KG1 (cell line): Measurements from ENCODE around the gene ANKRD11.

Source experiments
- DNase-seq: peaks from one replicate; lab custom pipeline; 2025; lab: John Stamatoyannopoulos, UW

ANKRD11 gene

DNA sequence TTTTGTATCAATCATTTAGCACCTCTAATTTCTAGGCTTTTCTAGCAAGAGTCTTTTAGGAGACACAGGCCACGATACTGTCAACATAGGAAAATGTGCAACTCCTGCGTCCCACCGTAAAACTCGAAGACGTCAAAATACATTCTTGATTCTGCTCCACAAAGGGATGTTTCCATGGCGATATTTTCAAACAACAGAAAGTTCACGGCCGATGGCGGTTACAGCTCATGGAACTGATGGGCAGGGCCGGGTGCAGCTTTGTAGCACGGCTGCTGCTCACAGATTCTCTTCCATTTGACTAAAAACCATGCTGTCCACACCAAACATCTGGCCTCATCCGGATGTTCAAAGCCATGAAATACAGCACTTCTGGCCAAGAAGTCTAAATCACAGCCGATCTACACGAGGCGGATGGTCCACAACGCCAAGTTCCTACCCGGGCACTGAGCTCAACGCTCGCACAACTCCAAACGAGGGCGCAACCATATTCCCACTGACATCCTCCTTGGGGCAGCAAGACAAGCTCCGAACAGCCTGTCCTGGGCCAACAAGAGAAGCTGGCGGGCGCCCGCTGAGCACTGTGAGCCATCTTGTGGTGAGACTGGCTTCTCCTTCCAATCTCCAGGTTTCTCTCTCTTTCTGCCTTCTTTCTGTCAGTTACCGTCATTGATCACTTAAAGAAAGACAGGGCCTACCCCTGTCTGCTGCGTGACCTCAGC is 193.0 kb downstream of the ANKRD11 start:
- no peak for DNase-seq

DNA sequence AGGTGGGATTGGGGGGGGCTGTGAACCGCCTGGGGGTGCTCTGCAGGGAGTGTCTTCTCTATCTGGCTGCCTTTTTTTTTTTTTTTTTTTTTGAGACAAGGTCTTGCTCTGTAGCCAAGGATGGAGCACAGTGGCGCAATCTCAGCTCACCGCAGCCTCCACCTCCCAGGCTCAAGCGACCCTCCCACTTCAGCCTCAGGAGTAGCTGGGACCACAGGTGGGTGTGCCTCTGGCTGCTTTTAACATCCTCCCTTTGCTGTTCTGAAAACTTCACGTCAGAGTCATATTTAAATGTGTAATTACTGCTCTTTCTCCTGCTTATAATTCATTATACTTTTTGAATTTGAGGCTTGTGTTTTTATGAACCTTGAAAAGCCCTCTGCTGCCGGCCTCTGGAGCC is 194.4 kb downstream of the ANKRD11 start:
- no peak for DNase-seq

DNA sequence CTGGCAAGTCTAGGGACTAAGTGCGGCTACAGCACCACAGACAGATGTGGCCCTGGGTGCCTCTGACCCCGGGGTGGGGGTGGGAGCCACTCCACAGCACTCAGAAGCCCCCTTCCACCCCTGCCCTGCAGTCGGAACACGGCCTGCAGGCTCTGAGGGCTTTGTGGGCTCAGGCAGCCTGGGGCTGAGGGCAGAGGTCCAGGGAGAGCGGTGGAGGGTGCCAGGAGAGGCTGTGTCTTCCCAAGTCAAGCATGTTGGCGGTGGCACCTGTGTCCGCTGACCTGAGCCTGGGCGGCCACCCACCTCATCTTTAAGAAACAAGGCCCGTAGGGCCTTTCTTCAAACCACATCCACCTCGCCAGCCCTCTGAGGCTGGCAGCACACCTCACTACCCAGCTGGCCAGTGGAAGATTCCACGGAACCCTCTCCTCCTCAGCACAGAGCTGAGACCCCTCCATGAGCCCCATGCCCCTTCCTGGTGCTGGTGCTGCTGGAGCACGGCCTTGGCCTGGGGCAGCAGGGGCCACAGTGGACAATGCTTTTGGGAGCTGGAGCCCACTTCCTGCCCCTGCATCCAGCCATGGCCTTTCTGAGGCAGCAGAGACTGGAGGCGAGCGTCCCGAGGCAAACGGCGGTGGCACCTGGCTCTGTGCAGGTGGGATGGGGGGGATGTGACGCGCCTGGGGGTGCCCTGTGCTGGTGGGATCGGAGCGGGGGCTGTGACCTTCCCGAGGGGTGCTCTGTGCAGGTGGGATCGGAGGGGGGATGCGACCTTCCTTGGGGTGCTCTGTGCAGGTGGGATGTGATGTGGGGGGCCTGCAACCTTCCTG is 195.1 kb downstream of the ANKRD11 start:
- no peak for DNase-seq

DNA sequence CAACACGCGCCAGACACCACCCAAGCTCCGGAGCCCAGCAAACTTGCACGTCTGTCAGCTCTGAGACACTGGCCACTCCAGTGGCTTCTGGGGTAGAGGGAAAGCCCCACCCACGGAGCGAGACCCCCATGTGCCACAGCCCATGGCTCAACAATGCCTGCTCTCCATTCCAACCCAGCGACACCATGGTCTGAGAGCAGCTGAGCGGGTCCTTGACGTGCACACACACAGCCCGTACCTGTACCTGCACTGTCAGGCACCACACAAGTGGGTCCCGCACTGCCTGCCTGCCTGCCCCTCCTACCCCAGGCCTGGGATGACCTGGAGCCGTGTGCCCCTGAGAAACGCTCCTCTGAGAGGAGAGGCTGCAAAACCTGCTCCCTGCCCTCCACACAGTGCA is 195.9 kb downstream of the ANKRD11 start:
- no peak for DNase-seq

DNA sequence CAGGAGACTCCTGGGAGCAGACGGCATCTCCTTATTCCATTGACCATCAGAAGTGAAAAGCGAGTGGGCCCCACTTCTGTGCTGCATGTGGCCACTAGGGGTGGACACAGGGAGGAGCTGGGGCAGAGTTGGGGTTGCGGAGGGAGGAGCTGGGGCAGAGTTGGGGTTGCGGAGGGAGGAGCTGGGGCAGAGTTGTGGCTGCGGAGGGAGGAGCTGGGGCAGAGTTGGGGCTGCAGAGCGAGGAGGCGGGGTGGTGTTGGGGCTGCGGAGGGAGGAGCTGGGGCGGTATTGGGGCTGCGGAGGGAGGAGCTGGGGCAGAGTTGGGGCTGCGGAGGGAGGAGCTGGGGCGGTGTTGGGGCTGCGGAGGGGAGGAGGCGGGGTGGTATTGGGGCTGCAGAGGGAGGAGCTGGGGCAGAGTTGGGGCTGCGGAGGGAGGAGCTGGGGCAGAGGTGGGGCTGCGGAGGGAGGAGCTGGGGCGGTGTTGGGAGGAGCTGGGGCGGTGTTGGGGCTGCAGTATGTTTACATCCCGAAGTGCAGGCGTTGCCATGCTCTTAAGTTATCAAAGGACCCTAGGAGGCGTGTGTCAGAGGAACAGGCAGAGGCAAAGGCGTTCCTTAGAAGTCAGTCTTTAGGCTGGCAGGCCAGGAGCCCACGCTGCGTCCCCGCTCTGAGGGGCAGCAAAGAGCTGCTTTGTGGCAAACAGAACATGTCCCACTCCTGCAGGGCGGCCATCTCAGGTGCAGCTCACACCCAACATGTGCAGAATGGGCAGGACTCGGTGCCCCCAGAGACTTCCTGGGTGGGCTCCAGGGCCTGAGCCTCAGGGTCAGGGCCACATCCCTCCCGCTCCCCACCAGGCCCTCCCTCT is 196.9 kb downstream of the ANKRD11 start:
- DNase-seq = no peak

DNA sequence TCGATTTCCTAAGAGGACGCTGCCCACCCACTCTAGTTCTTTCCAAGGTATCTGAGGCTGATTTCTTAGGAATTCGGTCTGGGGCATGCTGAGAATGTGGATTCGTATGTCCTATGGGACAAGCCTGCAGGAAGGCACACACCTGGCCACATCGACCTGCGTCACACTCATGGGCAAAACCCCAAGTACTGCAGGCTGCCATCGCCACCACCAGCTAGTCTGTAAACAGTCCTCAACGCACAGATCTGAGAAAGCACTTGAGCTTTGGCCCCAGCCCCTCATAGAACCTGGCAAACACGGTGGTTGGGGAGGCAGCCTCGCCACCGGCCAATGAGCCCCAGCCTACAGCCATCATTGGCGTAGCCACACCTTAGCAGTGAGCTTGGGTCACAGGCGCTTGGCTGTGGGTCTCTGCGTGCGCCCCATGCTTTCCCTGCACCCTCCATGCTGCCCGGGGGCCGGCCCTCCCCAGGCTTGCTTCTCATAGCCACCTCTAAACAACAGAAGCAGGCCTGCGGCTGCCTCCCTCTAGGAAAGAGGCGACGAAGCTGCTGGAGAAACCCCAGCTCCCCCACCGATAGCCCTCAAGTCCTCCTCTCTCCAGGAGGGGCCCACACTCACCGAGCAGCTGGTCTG is 197.8 kb downstream of the ANKRD11 start:
- no peak for DNase-seq

DNA sequence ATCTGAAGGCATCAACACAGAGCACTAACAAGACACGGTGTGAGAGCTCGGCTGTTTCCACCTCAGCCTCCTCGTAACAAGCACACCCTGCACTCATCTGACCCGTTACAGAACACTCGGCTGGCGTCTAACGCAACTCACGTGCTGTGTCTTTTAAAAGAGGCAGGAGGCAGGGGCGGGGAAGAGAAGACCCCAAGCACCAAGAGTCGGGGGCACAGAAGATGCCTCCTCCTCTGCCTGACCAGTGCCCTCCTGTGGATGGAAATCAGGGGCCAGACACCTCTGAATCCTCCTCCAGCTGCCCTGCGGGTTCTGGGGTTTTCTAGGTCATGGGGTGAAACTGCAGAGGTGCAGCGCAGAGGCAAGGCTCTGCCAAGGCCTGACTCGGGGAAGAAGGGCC is 198.6 kb downstream of the ANKRD11 start:
- DNase-seq = no peak

DNA sequence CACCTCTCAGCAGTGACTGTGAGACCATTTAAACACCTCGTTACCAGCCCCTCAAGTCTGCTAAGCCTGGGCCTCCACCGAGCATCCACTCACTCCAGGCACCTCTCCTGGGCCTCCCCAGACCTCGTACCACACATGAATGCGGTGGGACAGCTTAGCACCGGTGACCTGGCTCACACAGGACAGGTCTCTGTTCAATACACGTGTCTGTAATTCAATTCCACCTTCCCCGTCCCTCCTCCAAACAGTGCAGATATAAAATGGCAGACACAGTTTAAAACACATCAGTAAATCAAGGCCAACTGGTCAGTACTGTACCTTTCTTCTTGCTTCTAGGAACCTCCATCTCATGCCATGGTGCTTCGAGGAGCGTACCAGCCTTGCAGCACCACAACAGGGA is 199.0 kb downstream of the ANKRD11 start:
- DNase-seq = no peak

DNA sequence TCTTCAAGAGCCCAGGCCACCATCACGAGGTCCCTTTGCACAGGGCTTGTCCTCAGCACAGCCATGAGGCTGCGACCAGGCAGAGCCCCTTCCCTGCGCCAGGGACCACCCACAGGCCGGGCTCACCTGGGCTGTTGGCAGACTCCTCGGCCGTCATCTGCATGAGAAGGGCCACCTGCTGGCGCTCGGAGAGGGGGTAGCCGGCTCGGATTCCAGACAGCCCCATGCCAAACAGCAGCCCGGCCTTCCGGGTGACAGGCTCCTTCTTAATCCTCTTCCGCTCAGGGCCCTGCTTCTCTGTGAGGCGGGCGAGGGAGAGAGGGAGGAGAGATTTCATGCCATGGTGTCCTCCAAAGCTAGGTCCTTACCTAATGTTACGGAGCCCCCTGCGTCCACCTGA is 199.5 kb downstream of the ANKRD11 start:
- DNase-seq = no peak

DNA sequence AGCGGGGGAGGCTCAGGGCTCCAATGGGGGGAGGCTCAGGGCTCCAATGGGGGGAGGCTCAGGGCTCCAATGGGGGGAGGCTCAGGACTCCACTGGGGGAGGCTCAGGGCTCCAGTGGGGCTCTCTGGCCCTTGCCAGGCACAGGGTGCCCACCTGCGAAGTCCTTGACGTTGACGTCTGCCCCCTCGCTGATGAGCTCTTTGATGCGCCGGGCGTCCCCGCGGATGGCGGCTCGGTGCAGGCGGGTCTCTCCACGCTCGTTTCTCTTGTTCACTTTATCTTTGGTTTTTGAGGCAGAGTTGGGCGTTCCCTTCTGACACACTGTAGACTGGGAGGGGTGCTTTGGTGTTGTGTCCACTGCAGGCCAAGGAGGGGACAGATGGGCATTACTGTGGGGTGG is 199.9 kb downstream of the ANKRD11 start:
- DNase-seq = no peak

DNA sequence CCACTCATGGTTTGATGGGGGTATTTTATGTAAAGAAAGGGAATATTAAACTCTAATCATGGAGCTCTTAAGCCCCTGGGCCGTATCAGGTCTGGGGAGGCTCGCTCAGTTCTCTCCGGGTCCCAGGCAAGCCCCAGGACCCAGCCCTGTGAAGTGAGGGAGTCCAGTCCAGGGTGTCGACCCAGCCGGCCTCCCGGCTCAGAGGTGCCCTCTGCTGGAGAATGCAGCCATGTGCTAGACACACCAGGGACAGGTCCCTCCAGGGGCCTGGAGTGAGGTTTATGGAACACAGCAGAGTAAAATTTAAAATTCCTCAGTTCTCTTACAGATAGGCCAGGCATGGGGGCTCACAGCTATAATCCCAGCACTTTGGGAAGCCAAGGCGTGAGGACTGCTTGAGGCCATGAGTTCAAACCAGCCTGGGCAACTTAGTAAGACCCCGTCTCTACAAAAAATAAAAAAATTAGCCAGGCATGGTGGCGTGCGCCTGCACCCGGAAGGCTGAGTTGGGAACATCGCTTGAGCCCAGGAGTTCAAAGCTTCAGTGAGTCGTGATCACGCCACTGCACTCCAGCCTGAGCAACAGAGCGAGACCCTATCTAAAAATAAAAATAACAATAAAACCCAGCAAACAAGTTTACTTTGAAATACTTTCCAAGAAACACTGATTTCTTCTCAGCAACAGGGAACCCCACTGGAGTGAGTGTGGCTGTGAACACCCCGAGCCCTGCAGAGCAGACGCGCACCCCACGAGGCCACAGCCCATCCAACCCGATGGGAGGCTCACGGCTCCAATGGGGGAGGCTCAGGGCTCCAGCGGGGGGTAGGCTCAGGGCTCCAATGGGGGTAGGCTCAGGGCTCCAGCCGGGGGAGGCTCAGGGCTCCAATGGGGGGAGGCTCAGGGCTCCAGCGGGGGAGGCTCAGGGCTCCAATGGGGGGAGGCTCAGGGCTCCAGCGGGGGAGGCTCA is 200.6 kb downstream of the ANKRD11 start:
- DNase-seq = no peak

DNA sequence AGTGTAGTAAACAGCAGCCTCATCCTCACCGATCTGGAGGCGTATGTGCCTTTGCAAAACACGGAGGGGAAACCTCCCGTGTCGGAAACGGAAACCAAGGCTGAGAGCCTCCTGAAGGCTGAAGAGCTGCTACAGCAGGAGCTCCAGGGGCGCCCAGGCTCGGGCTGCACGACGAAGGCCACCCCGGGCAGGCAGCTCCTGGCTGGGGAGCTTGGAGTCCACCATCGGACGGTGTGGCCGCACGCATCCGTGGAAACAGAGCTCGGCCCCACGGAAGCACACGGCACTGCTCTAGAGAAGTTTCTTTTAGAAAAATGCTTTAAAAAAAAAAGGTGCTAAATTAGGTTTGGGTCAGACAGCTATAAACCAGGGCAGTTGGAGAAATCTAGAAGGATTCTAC is 201.4 kb downstream of the ANKRD11 start:
- no peak for DNase-seq

DNA sequence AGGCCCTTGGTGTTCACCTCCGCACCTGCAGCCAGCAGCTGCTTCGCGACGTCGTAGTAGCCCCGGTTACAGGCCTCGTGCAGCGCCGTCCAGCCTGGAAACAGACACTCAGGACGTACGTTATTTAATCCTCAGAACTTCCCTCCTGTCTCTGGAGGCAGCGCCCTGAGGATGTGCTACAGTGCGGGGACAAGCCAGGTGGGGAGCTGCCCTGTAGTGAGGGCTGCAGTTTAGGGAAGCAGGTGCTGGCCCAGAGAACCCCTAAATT is 201.8 kb downstream of the ANKRD11 start:
- DNase-seq = no peak

DNA sequence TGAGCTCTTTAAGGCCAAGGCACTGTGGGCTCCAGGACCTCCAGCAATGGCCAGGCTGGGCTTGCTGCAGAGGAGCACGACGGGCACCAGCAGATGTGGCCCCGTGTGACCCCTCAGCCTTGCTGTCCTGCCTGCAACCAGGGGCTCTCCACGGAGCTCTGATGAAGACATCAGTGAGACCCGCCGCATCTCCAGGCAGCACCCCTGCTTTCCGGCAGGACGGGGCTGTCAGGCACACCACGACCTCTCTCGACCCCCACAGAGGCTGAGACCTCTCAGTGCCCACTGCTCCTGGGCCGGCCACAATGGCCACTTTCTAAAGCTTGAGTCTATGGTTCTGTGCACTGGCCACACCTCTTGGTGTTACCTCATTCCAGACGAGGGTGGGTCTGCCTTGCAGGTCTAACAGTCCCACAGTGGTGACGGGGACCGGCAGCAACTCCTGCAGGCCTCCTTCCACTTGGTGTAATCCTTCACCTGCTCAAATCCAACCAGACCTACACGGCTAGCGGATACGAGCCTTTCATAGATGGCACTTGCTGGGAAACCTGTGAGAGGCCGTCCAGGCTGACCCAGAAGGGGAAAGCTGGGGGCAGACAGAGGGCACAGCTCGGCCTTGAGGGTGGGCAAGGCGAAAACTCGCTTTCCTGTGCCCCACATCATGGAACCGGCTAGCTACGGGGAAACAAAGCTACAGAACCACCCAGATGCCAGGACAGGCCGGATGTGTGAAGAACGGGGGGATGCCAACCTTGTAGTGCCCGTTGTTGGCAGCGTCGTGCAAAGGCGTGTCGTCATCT is 202.4 kb downstream of the ANKRD11 start:
- no peak for DNase-seq

DNA sequence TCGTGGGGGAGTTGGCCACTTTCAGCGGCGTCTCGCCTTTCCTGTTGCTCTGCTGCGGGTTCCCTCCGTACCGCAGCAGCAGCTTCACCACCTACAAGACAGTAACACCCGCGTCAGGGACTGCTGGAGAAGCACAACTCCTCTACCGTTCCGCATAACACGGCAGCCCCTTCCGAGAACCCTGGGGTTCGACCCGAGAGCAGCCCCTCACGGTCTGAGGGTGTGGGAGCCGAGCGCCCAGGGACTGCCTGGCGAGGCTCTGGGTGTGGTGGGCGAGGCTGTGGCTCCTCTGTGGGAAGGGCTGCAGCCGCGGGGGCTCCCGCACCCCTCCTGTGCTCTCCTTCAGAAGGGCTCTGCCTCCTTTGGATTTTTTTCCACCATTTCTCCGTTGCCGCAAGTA is 204.3 kb downstream of the ANKRD11 start:
- DNase-seq = no peak

DNA sequence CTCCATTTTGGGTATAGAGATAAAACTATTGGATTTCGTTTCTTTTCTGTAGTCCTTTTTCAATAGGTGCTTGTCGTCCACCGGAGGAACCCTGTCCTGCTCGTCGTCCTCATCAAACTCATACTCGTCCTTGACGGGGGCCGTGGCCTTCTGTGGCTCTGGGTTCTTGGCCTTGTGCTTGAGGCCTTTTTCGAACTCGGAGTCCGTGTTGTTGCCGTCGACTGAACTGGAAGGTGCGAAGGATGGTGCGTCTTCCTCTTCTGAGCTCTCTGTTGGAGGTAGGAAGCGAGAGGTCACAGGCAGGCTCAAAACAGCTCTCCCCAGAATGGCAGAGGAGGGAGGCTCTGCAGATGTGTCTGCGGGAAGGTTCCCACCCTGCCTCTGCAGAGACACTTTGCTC is 205.0 kb downstream of the ANKRD11 start:
- no peak for DNase-seq

DNA sequence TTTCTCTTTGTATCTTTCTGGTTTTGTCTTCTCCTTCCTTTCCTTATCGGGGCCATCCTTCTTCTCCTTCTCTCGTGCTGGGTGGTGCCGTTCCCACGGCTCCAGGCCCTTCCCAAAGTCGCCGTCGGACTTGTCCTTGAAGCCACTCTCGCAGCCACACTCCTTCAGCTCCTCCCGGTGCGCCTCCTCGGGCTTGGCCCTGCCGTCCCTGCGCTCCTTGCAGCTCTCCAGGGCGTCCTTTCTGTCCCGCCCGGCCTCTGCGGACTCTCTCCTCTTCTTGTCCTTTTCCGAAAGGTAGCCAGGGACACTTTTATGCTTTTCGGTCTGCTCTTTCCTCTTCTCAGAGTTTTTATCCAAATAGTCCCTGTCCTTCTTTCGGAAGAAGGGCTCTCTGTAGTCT is 206.9 kb downstream of the ANKRD11 start:
- no peak for DNase-seq

DNA sequence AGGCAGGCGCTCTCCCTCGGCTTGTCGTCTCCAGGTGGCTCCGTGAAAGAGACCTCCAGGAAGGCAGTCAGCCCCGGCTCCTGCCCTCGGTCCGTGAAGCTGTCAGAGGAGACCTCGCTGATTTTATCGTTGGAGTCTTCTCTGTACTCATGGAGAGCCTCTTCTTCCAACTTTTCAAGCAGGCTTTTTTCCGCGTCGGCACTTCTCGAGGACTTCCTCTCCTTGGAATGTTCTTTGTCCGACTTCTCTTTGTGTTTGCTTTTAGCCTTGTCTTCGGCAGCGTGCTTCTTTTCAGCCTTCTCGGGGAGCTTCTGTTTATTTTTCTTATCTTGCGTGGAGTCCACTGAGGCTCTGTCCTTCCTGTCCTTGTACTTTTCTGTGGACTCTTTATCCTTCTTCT is 207.8 kb downstream of the ANKRD11 start:
- DNase-seq = no peak

DNA sequence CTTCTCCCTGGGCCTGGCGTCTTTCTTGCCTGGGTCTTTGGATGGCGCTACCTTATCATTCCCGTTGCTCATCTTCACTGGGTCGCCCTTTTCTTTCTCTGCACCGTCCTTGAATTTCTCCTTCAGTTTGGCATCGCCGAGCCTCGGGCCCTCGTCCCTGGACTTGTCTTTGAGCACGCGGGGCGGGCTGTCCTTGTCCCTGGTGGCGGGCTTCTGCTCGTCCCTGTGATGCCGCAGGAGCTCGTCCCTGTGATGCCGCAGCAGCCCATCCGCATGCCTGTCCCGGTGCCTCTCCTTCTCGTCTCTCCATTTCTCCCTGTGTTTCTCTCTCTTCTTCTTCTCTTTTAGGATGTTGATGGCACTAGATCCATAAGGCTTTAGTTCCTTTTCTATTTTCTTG is 208.5 kb downstream of the ANKRD11 start:
- DNase-seq = no peak

DNA sequence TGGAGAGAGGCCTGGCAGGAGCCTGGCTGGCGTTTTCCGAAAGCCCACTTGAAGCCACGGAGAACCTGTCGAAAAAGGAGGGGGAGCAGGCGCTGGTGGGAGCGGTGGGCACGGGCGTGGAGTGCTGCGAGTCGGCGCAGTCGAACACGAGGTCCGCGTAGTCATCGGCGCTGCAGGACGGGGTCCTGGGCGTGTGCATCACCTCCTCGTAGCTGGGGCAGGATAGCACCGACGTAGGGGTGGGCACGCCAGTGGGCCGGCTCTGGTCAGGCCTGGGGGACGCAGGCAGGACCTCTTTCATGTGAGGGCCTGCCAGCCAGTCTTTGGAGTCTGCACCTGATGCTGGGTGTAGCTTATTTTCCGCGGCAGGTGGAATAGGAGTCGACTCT is 209.2 kb downstream of the ANKRD11 start:
- no peak for DNase-seq
